H9 (cell line): ENCODE data around the gene GPHN. TPM values are rescaled to one million over a fixed set of nuclear protein-coding genes. Genes with fewer than 3 reads are reported as not detected.

Experiments used
- DNase-seq: peaks from one replicate; pipeline ENCODE4 v3.0.0-alpha.2; 2017
- H2AFZ ChIP-seq: one replicate; pipeline ENCODE4 v1.6.1; 2013; ENCODE audit warnings: mild to moderate bottlenecking, low read length, control low read depth, moderate library complexity
- H2AK5ac ChIP-seq: 2 replicates; pipeline ENCODE4 v1.6.1; 2013; ENCODE audit warnings: low read length, control low read depth, mixed read lengths; ENCODE audit not compliant: insufficient read length
- H2BK120ac ChIP-seq: one replicate; pipeline ENCODE4 v1.6.1; 2013; ENCODE audit warnings: low read depth, mild to moderate bottlenecking, low read length, control low read depth, inconsistent platforms; ENCODE audit not compliant: poor library complexity, severe bottlenecking
- H2BK12ac ChIP-seq: 2 replicates; pipeline ENCODE4 v1.6.1; 2013; ENCODE audit warnings: low read length, control low read depth, mixed read lengths, low read depth; ENCODE audit not compliant: insufficient read length
- H2BK15ac ChIP-seq: 2 replicates; pipeline ENCODE4 v1.6.1; 2013; ENCODE audit warnings: low read depth, low read length, control low read depth
- H2BK20ac ChIP-seq: one replicate; pipeline ENCODE4 v1.6.1; 2013; ENCODE audit warnings: low read depth, mild to moderate bottlenecking, low read length, control low read depth, inconsistent platforms; ENCODE audit not compliant: poor library complexity, severe bottlenecking
- H2BK5ac ChIP-seq: 2 replicates; pipeline ENCODE4 v1.6.1; 2013; ENCODE audit warnings: low read length, control low read depth, mixed read lengths; ENCODE audit not compliant: insufficient read length
- H3K14ac ChIP-seq: 2 replicates; pipeline ENCODE4 v1.6.1; 2013; ENCODE audit warnings: low read length, control low read depth; ENCODE audit not compliant: insufficient read depth
- H3K18ac ChIP-seq: 2 replicates; pipeline ENCODE4 v1.6.1; 2013; ENCODE audit warnings: low read depth, mild to moderate bottlenecking, mixed read lengths, low read length, control low read depth; ENCODE audit not compliant: insufficient read length
- H3K23ac ChIP-seq: 2 replicates; pipeline ENCODE4 v1.6.1; 2013; ENCODE audit warnings: low read length, control low read depth, mixed read lengths, low read depth; ENCODE audit not compliant: insufficient read length
- H3K23me2 ChIP-seq: 2 replicates; pipeline ENCODE4 v1.6.1; 2013; ENCODE audit warnings: low read depth, mild to moderate bottlenecking, mixed read lengths, low read length, control low read depth; ENCODE audit not compliant: insufficient read length, poor library complexity, severe bottlenecking
- H3K27ac ChIP-seq: 2 replicates; pipeline ENCODE4 v1.5.1; 2013; ENCODE audit warnings: low read length, control low read depth, mixed read lengths, low read depth; ENCODE audit not compliant: insufficient read length
- H3K27me3 ChIP-seq: 2 replicates; pipeline ENCODE4 v1.6.1; 2013; ENCODE audit warnings: low read length, control low read depth, inconsistent platforms; ENCODE audit not compliant: insufficient read depth
- H3K4ac ChIP-seq: 2 replicates; pipeline ENCODE4 v1.6.1; 2013; ENCODE audit warnings: low read depth, mild to moderate bottlenecking, control low read depth, inconsistent platforms, low read length, moderate library complexity
- H3K4me1 ChIP-seq: 2 replicates; pipeline ENCODE4 v1.6.1; 2013; ENCODE audit warnings: low read length, control low read depth, inconsistent platforms; ENCODE audit not compliant: insufficient read depth
- H3K4me2 ChIP-seq: 2 replicates; pipeline ENCODE4 v1.6.1; 2013; ENCODE audit warnings: low read length, control low read depth, mixed read lengths; ENCODE audit not compliant: insufficient read length, insufficient read depth
- H3K56ac ChIP-seq: 2 replicates; pipeline ENCODE4 v1.6.1; 2013; ENCODE audit warnings: low read depth, mild to moderate bottlenecking, mixed read lengths, low read length, control low read depth; ENCODE audit not compliant: insufficient read length
- H3K79me1 ChIP-seq: 2 replicates; pipeline ENCODE4 v1.6.1; 2013; ENCODE audit warnings: low read depth, mild to moderate bottlenecking, moderate library complexity, low read length, control low read depth, inconsistent platforms; ENCODE audit not compliant: insufficient read depth, poor library complexity, severe bottlenecking
- H3K79me2 ChIP-seq: 2 replicates; pipeline ENCODE4 v1.6.1; 2013; ENCODE audit warnings: low read length, control low read depth, inconsistent platforms; ENCODE audit not compliant: insufficient read depth
- H3K9ac ChIP-seq: 2 replicates; pipeline ENCODE4 v1.6.1; 2013; ENCODE audit warnings: low read length, control low read depth, mixed read lengths; ENCODE audit not compliant: insufficient read length; ENCODE audit errors: extremely low read depth
- H3K9me3 ChIP-seq: one replicate; pipeline ENCODE4 v1.6.1; 2013; ENCODE audit warnings: low read depth, low read length, inconsistent platforms; ENCODE audit not compliant: control insufficient read depth
- H3T11ph ChIP-seq: one replicate; pipeline ENCODE4 v1.6.1; 2013; ENCODE audit warnings: mild to moderate bottlenecking, low read length, control low read depth, inconsistent platforms
- H4K20me1 ChIP-seq: one replicate; pipeline ENCODE4 v1.6.1; 2013; ENCODE audit not compliant: control insufficient read depth, insufficient read length, insufficient read depth
- H4K5ac ChIP-seq: 2 replicates; pipeline ENCODE4 v1.6.1; 2013; ENCODE audit warnings: low read depth, mild to moderate bottlenecking, mixed read lengths, low read length, control low read depth; ENCODE audit not compliant: insufficient read length
- H4K8ac ChIP-seq: replicated peaks from 2 replicates; pipeline ENCODE4 v1.6.1; 2013; ENCODE audit warnings: low read length, control low read depth, mixed read lengths, low read depth; ENCODE audit not compliant: insufficient read length
- H4K91ac ChIP-seq: 2 replicates; pipeline ENCODE4 v1.6.1; 2013; ENCODE audit warnings: low read depth, mild to moderate bottlenecking, moderate library complexity, mixed read lengths, low read length, control low read depth; ENCODE audit not compliant: insufficient read length
- H3K27ac Mint-ChIP-seq, 3 experiments: 2 replicates in 2 of 3; 3 replicates in 1 of 3; pipeline ENCODE4 v1.8.0; 2020 to 2021; ENCODE audit warnings: mixed read lengths in 3 of 3, mild to moderate bottlenecking in 1 of 3, moderate library complexity in 1 of 3
- H3K27me3 Mint-ChIP-seq: 2 replicates; pipeline ENCODE4 v1.8.0; 2021; ENCODE audit warnings: low read depth, mild to moderate bottlenecking, moderate library complexity, mixed read lengths
- H3K36me3 Mint-ChIP-seq, 3 experiments: 2 replicates in 2 of 3; 3 replicates in 1 of 3; pipeline ENCODE4 v1.8.0; 2020 to 2021; ENCODE audit warnings: low read depth in 3 of 3, mixed read lengths in 3 of 3; ENCODE audit not compliant: insufficient read depth in 1 of 3
- H3K4me1 Mint-ChIP-seq, 2 experiments: 2 replicates each; pipeline ENCODE4 v1.8.0; 2020; ENCODE audit warnings: mixed read lengths in 2 of 2
- H3K4me3 Mint-ChIP-seq, 2 experiments: 2 replicates in 1 of 2; 3 replicates in 1 of 2; pipeline ENCODE4 v1.8.0; 2020 to 2021; ENCODE audit warnings: mild to moderate bottlenecking in 2 of 2, mixed read lengths in 2 of 2, moderate library complexity in 1 of 2
- H3K9me3 Mint-ChIP-seq, 2 experiments: 2 replicates in 1 of 2; 3 replicates in 1 of 2; pipeline ENCODE4 v1.8.0; 2020; ENCODE audit warnings: mild to moderate bottlenecking in 2 of 2, mixed read lengths in 2 of 2, moderate library complexity in 1 of 2
- WGBS: extraction: QIAGEN DNeasy Blood & Tissue Kit; methylation state at CpG from one replicate; pipeline ENCODE4 v1.1.7; 2013; ENCODE audit warnings: missing lambda C conversion rate, low lambda C conversion rate, mixed read lengths; ENCODE audit not compliant: insufficient read length; ENCODE audit errors: extremely low coverage; 5-methylcytosine and 5-hydroxymethylcytosine counted together
- total RNA-seq: library from RNA; stranded (reverse); gene quantifications from 2 replicates; pipeline ENCODE4 v1.2.1, GENCODE V29; 2021
- TF ChIP-seq, protein P1 (sequence below): fragments of 200-600 bp; sonication (generic); conservative IDR thresholded peaks from 3 replicates; pipeline ENCODE4 v1.8.0; 2021; ENCODE audit warnings: antibody characterized with exemption, mild to moderate bottlenecking

Gene GPHN
- total RNA-seq, 1 experiment from 2014 or later = 16.1 TPM

DNA sequence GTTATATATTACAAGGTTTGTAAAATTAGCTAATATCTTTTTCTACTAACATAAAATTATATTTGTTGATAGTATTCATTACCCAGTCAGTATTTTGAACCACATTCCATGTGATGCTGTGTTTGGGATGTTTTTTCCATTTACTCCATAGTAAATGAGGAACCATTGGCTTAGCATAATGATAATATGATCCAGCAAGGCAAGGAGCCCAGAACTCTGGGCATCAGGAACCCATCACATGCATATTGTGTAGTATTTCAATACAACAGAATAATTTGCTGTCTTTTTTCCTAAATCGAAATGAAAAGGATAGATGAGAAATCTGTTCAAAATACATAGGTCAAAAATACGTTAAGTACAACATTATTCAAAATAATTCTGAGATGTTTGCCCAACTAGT is 632.6 kb downstream of the GPHN start:
- H3K4me1 Mint-ChIP-seq = no peaks in the 10 kb centered on the region
- Histone ChIP-seq H3K9ac (no peak overlapping the region), H2BK20ac (no peak overlapping the region), H3K79me1 (no peaks in the 10 kb centered on the region), H3K27ac (no peak overlapping the region), H4K91ac (no peak overlapping the region), H2AK5ac (no peak overlapping the region), H2BK120ac (no peak overlapping the region), H3K14ac (no peak overlapping the region), H3K4me1 (no peaks in the 10 kb centered on the region), H3K4ac (no peak overlapping the region), H4K20me1 (no peaks in the 10 kb centered on the region), H2BK5ac (no peak overlapping the region), H4K8ac (no peak overlapping the region), H3K4me2 (no peak overlapping the region), H3K9me3 (no peaks in the 10 kb centered on the region), H4K5ac (no peak overlapping the region), H2BK15ac (no peak overlapping the region), H2AFZ (no peak overlapping the region), H3K79me2 (no peaks in the 10 kb centered on the region), H3T11ph (no peak overlapping the region), H3K18ac (no peak overlapping the region), H2BK12ac (no peak overlapping the region), H3K27me3 (no peaks in the 10 kb centered on the region), H3K56ac (no peak overlapping the region), H3K23ac (no peak overlapping the region), H3K23me2 (no peaks in the 10 kb centered on the region)
- no CpG with 5 or more reads among the region's 2 CpGs for WGBS
- H3K4me3 Mint-ChIP-seq = no peak overlapping the region
- TF ChIP-seq, protein P1, sequence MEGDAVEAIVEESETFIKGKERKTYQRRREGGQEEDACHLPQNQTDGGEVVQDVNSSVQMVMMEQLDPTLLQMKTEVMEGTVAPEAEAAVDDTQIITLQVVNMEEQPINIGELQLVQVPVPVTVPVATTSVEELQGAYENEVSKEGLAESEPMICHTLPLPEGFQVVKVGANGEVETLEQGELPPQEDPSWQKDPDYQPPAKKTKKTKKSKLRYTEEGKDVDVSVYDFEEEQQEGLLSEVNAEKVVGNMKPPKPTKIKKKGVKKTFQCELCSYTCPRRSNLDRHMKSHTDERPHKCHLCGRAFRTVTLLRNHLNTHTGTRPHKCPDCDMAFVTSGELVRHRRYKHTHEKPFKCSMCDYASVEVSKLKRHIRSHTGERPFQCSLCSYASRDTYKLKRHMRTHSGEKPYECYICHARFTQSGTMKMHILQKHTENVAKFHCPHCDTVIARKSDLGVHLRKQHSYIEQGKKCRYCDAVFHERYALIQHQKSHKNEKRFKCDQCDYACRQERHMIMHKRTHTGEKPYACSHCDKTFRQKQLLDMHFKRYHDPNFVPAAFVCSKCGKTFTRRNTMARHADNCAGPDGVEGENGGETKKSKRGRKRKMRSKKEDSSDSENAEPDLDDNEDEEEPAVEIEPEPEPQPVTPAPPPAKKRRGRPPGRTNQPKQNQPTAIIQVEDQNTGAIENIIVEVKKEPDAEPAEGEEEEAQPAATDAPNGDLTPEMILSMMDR = no peak
- no peaks in the 10 kb centered on the region for H3K36me3 Mint-ChIP-seq
- DNase-seq = no peak
- no peak overlapping the region; a peak in 1 of 7 replicates for H3K27ac Mint-ChIP-seq
- no peaks in the 10 kb centered on the region for H3K9me3 Mint-ChIP-seq
- H3K27me3 Mint-ChIP-seq = no peaks in the 10 kb centered on the region
